Ectodermal cell (in vitro differentiated cells): ENCODE results near the gene INPP5A.

Source experiments
- H3K27ac ChIP-seq: 2 replicates; pipeline ENCODE4 v1.7.0; 2013; ENCODE audit warnings: mild to moderate bottlenecking, low read depth, low read length; ENCODE audit not compliant: insufficient read depth, poor library complexity, severe bottlenecking
- H3K27me3 ChIP-seq: 2 replicates; pipeline ENCODE4 v1.7.0; 2013; ENCODE audit warnings: mild to moderate bottlenecking, low read length; ENCODE audit not compliant: insufficient read depth, control insufficient read depth, poor library complexity, severe bottlenecking
- H3K36me3 ChIP-seq: one replicate; pipeline ENCODE4 v1.7.0; 2013; ENCODE audit warnings: low read length; ENCODE audit not compliant: control insufficient read depth, insufficient read depth
- H3K4me1 ChIP-seq: one replicate; pipeline ENCODE4 v1.7.0; 2013; ENCODE audit warnings: low read length; ENCODE audit not compliant: control insufficient read depth, insufficient read depth
- H3K4me3 ChIP-seq: 2 replicates; pipeline ENCODE4 v1.7.0; 2013; ENCODE audit warnings: low read depth, low read length, control low read depth; ENCODE audit not compliant: insufficient read depth
- H3K9me3 ChIP-seq: 2 replicates; pipeline ENCODE4 v1.7.0; 2013; ENCODE audit warnings: mild to moderate bottlenecking, low read length, moderate library complexity; ENCODE audit not compliant: control insufficient read depth
- WGBS, 2 experiments: methylation state at CpG; one replicate each; pipeline ENCODE4 v1.1.7; 2013; ENCODE audit warnings: missing lambda C conversion rate in 2 of 2; 5-methylcytosine and 5-hydroxymethylcytosine counted together

The INPP5A gene

GRCh38 chr10:132697578-132698200 is 160.1 kb downstream of the INPP5A start:
- Histone ChIP-seq H3K27me3 (no peaks in the 10 kb centered on the region), H3K9me3 (no peaks in the 10 kb centered on the region)
- WGBS, 2 experiments = 95 to 96% methylated on average over 21 of the region's 21 CpGs

GRCh38 chr10:132698211-132698751 is 160.7 kb downstream of the INPP5A start:
- H3K4me3 ChIP-seq = no peak overlapping the region
- H3K36me3 ChIP-seq = no peaks in the 10 kb centered on the region
- H3K9me3 ChIP-seq = no peaks in the 10 kb centered on the region
- no peak overlapping the region for H3K27ac ChIP-seq
- no peaks in the 10 kb centered on the region for H3K4me1 ChIP-seq
- 90 to 93% methylated on average over 24 of the region's 24 CpGs for WGBS, 2 experiments
- H3K27me3 ChIP-seq = no peaks in the 10 kb centered on the region

More at GRCh38 chr10:132697578-132698200, 160.1 kb downstream of the INPP5A start:
- no peak overlapping the region for H3K27ac ChIP-seq
- H3K4me1 ChIP-seq = no peaks in the 10 kb centered on the region
- no peaks in the 10 kb centered on the region for H3K36me3 ChIP-seq
- no peak overlapping the region for H3K4me3 ChIP-seq

GRCh38 chr10:132698761-132699391 is 161.3 kb downstream of the INPP5A start:
- no peak overlapping the region for H3K27ac ChIP-seq
- H3K36me3 ChIP-seq = no peaks in the 10 kb centered on the region
- WGBS, 2 experiments = 93 to 94% methylated on average over 28 of the region's 28 CpGs
- H3K9me3 ChIP-seq = no peaks in the 10 kb centered on the region
- no peaks in the 10 kb centered on the region for H3K4me1 ChIP-seq
- no peaks in the 10 kb centered on the region for H3K27me3 ChIP-seq
- H3K4me3 ChIP-seq = no peak overlapping the region

GRCh38 chr10:132699411-132700155 is 162.0 kb downstream of the INPP5A start:
- H3K4me1 ChIP-seq = no peaks in the 10 kb centered on the region
- no peak overlapping the region for H3K27ac ChIP-seq
- H3K27me3 ChIP-seq = no peaks in the 10 kb centered on the region
- H3K9me3 ChIP-seq = no peaks in the 10 kb centered on the region
- H3K36me3 ChIP-seq = no peaks in the 10 kb centered on the region
- H3K4me3 ChIP-seq = no peak overlapping the region
- WGBS, 2 experiments = 92 to 94% methylated on average over 18 of the region's 18 CpGs

GRCh38 chr10:132700156-132701098 is 162.8 kb downstream of the INPP5A start:
- no peaks in the 10 kb centered on the region for H3K27me3 ChIP-seq
- H3K36me3 ChIP-seq = peaks cover 4% of the 10 kb centered on the region
- no peak overlapping the region for H3K4me3 ChIP-seq
- H3K27ac ChIP-seq = no peak overlapping the region
- H3K9me3 ChIP-seq = no peaks in the 10 kb centered on the region
- no peaks in the 10 kb centered on the region for H3K4me1 ChIP-seq
- WGBS, 2 experiments = 85 to 88% methylated on average over 26 to 27 of the region's 27 CpGs

GRCh38 chr10:132701099-132701845 is 163.7 kb downstream of the INPP5A start:
- peaks cover 1% of the 10 kb centered on the region for H3K9me3 ChIP-seq
- no peaks in the 10 kb centered on the region for H3K4me1 ChIP-seq
- H3K27me3 ChIP-seq = no peaks in the 10 kb centered on the region
- H3K4me3 ChIP-seq = no peak overlapping the region
- H3K36me3 ChIP-seq = peaks cover 4% of the 10 kb centered on the region
- no peak overlapping the region for H3K27ac ChIP-seq
- WGBS, 2 experiments = 95 to 96% methylated on average over 26 of the region's 26 CpGs

GRCh38 chr10:132701846-132702190 is 164.2 kb downstream of the INPP5A start:
- WGBS, 2 experiments = 96 to 97% methylated on average over 12 to 13 of the region's 13 CpGs
- Histone ChIP-seq H3K27ac (no peak overlapping the region), H3K4me1 (no peaks in the 10 kb centered on the region), H3K27me3 (no peaks in the 10 kb centered on the region), H3K36me3 (peaks cover 4% of the 10 kb centered on the region), H3K4me3 (no peak overlapping the region), H3K9me3 (peaks cover 3% of the 10 kb centered on the region)

GRCh38 chr10:132702601-132703418 is 165.2 kb downstream of the INPP5A start:
- WGBS, 2 experiments = 94% methylated on average over 37 of the region's 37 CpGs
- no peaks in the 10 kb centered on the region for H3K27me3 ChIP-seq
- peaks cover 3% of the 10 kb centered on the region for H3K9me3 ChIP-seq
- H3K36me3 ChIP-seq = peaks cover 4% of the 10 kb centered on the region
- H3K27ac ChIP-seq = no peak overlapping the region
- no peak overlapping the region for H3K4me3 ChIP-seq
- no peaks in the 10 kb centered on the region for H3K4me1 ChIP-seq
